KMS-11 (cell line): ENCODE results near the gene ZNF668.

Experiments used
- H2AFZ ChIP-seq: fragments of 200-600 bp; sonication (generic); 2 replicates; pipeline ENCODE4 v1.6.1; 2016; ENCODE audit warnings: antibody characterized with exemption, mixed run types, low read depth
- H3K27ac ChIP-seq: fragments of 200-600 bp; sonication (generic); 2 replicates; pipeline ENCODE4 v1.6.1; 2016; ENCODE audit warnings: mild to moderate bottlenecking, mixed run types
- H3K27me3 ChIP-seq: fragments of 200-600 bp; sonication (generic); 2 replicates; pipeline ENCODE4 v1.6.1; 2017; ENCODE audit warnings: mild to moderate bottlenecking, low read depth, mixed run types, moderate library complexity; ENCODE audit not compliant: insufficient read depth
- H3K36me3 ChIP-seq: fragments of 200-600 bp; sonication (generic); 2 replicates; pipeline ENCODE4 v1.6.1; 2017; ENCODE audit warnings: mild to moderate bottlenecking, mixed run types; ENCODE audit not compliant: insufficient read depth
- H3K4me1 ChIP-seq: fragments of 200-600 bp; sonication (generic); 2 replicates; pipeline ENCODE4 v1.6.1; 2016; ENCODE audit warnings: mild to moderate bottlenecking, low read depth, mixed run types; ENCODE audit not compliant: poor library complexity, severe bottlenecking
- H3K4me2 ChIP-seq: fragments of 200-600 bp; sonication (generic); 2 replicates; pipeline ENCODE4 v1.7.0; 2016; ENCODE audit warnings: mild to moderate bottlenecking, mixed run types
- H3K4me3 ChIP-seq: fragments of 200-600 bp; sonication (generic); IDR thresholded peaks from 2 replicates; pipeline ENCODE4 v1.6.1; 2017; ENCODE audit warnings: low read depth, low read length, mixed read lengths; ENCODE audit not compliant: insufficient read depth
- H3K79me2 ChIP-seq: fragments of 200-600 bp; sonication (generic); 2 replicates; pipeline ENCODE4 v1.6.1; 2016; ENCODE audit warnings: low read depth, mixed run types; ENCODE audit not compliant: insufficient read depth
- H3K9ac ChIP-seq: fragments of 200-600 bp; sonication (generic); 2 replicates; pipeline ENCODE4 v1.6.1; 2016; ENCODE audit warnings: mild to moderate bottlenecking, mixed run types
- H4K20me1 ChIP-seq: fragments of 200-600 bp; sonication (generic); 2 replicates; pipeline ENCODE4 v1.6.1; 2016; ENCODE audit warnings: mild to moderate bottlenecking, mixed run types; ENCODE audit not compliant: insufficient read depth
- CTCF ChIP-seq: fragments of 200-600 bp; sonication (generic); conservative IDR thresholded peaks from 2 replicates; pipeline ENCODE4 v1.6.1; 2017; ENCODE audit warnings: low read depth, mild to moderate bottlenecking, antibody characterized with exemption, low read length, moderate library complexity, mixed read lengths

The ZNF668 gene

DNA sequence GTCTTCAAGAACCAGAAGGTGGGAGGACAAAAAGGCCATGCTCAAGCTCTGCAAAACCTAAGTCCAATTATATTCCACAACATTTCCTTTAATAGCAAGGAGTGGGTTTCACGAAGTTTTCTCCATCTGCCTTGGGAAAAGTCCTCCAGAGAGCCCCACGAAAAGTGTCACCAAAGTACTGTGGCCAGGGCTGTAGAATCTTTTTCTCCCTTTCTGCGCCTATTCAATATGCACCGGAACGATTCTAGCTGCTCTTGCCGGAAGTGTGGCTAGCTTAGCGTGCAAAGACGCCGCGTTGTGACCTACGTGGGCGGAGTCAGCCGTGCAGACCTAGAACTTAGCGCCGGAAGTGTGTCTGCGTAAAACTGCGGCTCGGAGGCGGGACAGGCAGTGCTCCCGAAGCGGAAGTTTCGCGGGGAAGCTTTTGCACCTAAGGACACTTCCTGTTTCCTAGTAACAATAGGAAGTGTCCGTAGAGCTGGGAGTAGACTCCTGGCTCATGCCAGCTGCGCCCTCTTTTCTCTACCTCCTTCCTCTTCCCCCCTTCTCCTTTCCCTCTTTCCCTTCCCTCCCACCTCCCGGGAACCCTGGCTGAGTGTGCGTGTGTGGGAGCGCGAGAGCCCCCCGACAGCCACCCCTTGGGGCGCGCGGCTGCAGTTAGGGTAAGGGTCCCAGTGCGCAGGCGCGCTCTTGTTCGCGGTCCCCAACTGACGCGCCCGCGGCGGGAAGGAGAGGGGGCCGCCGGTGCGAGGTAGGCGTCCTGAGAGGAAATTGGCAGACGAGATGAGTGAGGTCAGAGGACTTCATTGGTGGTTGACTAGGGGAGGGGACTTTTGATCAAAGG is at the start of gene ZNF668, which contains the start of gene ZNF646:
Gene ZNF668 (minus strand): TSS at position 271 of the 844 bp plus-strand sequence. CDS start 9,781 bp downstream, outside the sequence.
Gene ZNF646 (plus strand): TSS at position 453 of the 844 bp plus-strand sequence. CDS start 1,903 bp downstream, outside the sequence.
- Histone ChIP-seq H3K27me3 (no peaks in the 10 kb centered on the region), H3K36me3 (no peaks in the 10 kb centered on the region; the same call in 1 of the 2 replicates), H3K9ac (peak within 1 kb of the TSS; percentile 81), H3K4me1 (peaks cover 25% of the 10 kb centered on the region), H3K27ac (peak within 1 kb of the TSS; percentile 70), H4K20me1 (no peaks in the 10 kb centered on the region), H3K4me2 (peak within 1 kb of the TSS; percentile 97), H2AFZ (peak within 1 kb of the TSS; percentile 90), H3K4me3 (peak within 1 kb of the TSS; percentile 34), H3K79me2 (peaks cover 75% of the 10 kb centered on the region)
- TF ChIP-seq CTCF, result no peak

DNA sequence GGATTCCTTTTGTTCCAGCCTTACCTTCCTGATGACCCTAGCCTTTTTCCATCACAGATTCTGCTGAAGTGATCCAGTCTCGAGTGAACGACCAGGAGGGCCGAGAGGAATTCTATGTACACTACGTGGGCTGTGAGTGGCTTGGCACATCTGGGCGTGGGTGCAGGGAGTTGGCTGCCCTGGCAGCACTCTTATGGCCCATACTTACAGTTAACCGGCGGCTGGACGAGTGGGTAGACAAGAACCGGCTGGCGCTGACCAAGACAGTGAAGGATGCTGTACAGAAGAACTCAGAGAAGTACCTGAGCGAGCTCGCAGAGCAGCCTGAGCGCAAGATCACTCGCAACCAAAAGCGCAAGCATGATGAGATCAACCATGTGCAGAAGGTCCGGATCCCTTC is 46.1 kb upstream of the ZNF668 start:
- H3K9ac ChIP-seq, result no peak overlapping the region
- H3K79me2 ChIP-seq, result peaks cover 15% of the 10 kb centered on the region
- H3K4me3 ChIP-seq, result no peak overlapping the region
- no peaks in the 10 kb centered on the region for H4K20me1 ChIP-seq
- peaks cover 10% of the 10 kb centered on the region for H3K4me1 ChIP-seq
- H3K27ac ChIP-seq, result no peak overlapping the region
- no peak for TF ChIP-seq CTCF
- no peak overlapping the region for H3K4me2 ChIP-seq
- H3K36me3 ChIP-seq, result no peaks in the 10 kb centered on the region; the same call in 1 of the 2 replicates
- H3K27me3 ChIP-seq, result no peaks in the 10 kb centered on the region
- no peak overlapping the region for H2AFZ ChIP-seq

DNA sequence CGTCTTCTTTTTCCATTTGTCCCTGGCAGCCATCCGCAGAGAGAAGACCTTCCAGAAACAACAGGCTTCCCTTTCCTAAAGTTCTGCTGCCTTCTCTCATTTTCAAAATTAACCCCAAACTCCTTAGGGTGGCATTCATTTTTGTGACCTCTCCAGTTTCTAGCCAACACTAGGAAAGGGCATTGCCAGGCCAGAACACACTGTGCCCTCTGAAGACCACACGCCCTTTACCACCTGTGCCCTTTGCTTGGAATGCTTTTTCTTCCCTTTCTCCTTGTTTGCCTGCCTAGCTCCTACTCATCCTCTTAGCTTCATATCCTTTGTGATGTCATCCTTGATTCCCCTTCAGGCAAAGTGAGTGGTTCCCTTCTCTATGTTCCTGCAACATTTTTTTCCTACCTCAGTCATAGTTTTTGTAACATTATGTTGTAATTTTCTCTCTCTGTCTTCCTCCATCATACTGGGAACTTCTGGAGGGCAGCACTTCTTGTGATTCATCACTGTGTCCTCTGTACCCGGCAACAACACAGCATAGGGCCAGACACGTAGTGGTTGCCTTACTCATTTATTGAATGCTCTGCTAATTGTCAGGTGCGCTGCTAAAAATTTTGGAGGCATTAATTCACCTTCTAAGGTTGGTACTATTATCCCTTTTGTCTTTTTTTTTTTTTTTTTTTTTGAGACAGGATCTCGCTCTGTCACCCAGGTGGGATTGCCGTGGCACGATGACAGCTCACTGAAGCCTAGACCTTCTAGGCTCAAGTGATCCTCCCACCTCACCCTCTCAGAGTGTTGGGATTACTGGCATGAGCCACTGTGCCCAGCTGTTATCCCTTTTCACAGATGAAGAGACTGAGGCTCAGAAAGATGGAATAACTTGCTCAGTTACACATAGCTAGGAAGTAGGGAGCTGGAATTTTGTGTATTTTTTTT is 44.4 kb upstream of the ZNF668 start:
- TF ChIP-seq CTCF, result no peak
- H3K9ac ChIP-seq, result peak overlapping the region; percentile 35; the same call in 1 of the 2 replicates
- peak overlapping the region; percentile 30 for H3K4me3 ChIP-seq
- peaks cover 10% of the 10 kb centered on the region for H3K4me1 ChIP-seq
- H3K79me2 ChIP-seq, result peaks cover 15% of the 10 kb centered on the region
- no peaks in the 10 kb centered on the region; the same call in 1 of the 2 replicates for H3K36me3 ChIP-seq
- peak overlapping the region; percentile 28; the same call in 1 of the 2 replicates for H2AFZ ChIP-seq
- H4K20me1 ChIP-seq, result no peaks in the 10 kb centered on the region
- H3K27ac ChIP-seq, result peak overlapping the region; percentile 20; the same call in 1 of the 2 replicates
- peak overlapping the region; percentile 98 for H3K4me2 ChIP-seq
- no peaks in the 10 kb centered on the region for H3K27me3 ChIP-seq
